AG04449 (cell line): ENCODE measurements around the gene MYBPC3.
A peak's percentile ranks its signal among the peaks of the same experiment; 100 is the strongest.

Experiments used
- CTCF ChIA-PET: fragments of 350-600 bp; formaldehyde crosslinking; extraction: SDS; loops from one replicate; lab custom pipeline; 2021; ENCODE audit warnings: antibody characterized with exemption; lab: Yijun Ruan, JAX
- POLR2A ChIA-PET: fragments of 400-600, 350-600 bp; formaldehyde crosslinking; extraction: SDS; loops from one replicate; lab custom pipeline; 2020; ENCODE audit warnings: antibody characterized with exemption, inconsistent platforms; lab: Yijun Ruan, JAX
- DNase-seq: peaks from one replicate; pipeline ENCODE4 v3.0.0-alpha.2; 2010; ENCODE audit warnings: low read depth, low spot score
- H3K4me3 ChIP-seq: 2 replicates; pipeline ENCODE4 v1.5.1; 2011; ENCODE audit warnings: low read depth, mild to moderate bottlenecking, control low read depth, low read length
- CTCF ChIP-seq: IDR thresholded peaks from one replicate; pipeline ENCODE4 v1.5.1; 2011; ENCODE audit warnings: mild to moderate bottlenecking, moderate library complexity, low read length, control low read depth, inconsistent platforms; ENCODE audit not compliant: insufficient read depth; ENCODE audit errors: missing control alignments

MYBPC3 gene

GRCh38 chr11:47396049-47396320 lies 43.5 kb upstream of the MYBPC3 start:
- ChIA-PET CTCF (interaction anchor here (0.9 to 5.9 kb wide), 2 partner anchors 18 to 24 kb away, joined by 3 to 49 read pairs; no protein-coding TSS in a partner anchor), POLR2A (interaction anchor here (0.7 kb wide), 1 partner anchor 15 kb away, joined by 4 read pairs; no protein-coding TSS in a partner anchor)
- DNase-seq: no peak
- no peak for TF ChIP-seq CTCF
- H3K4me3 ChIP-seq: no peak overlapping the region

GRCh38 chr11:47395223-47396048 lies 42.9 kb upstream of the MYBPC3 start:
- no peak for TF ChIP-seq CTCF
- POLR2A ChIA-PET: no interaction called here
- CTCF ChIA-PET: interaction anchor here (5.9 to 8.3 kb wide), 2 partner anchors 22 to 23 kb away, joined by 49 to 123 read pairs; no protein-coding TSS in a partner anchor
- no peak overlapping the region for H3K4me3 ChIP-seq
- DNase-seq: no peak

- POLR2A ChIA-PET: no interaction called here
- CTCF ChIA-PET: interaction anchor here (0.9 to 8.3 kb wide), 5 partner anchors 13 to 22 kb away, joined by 5 to 123 read pairs (median 22); partner anchors contain the start of gene SPI1
- TF ChIP-seq CTCF: no peak
- no peak overlapping the region for H3K4me3 ChIP-seq
- DNase-seq: no peak
Observed at GRCh38 chr11:47394322-47395222, 42.1 kb upstream of the MYBPC3 start.

- DNase-seq: no peak
- H3K4me3 ChIP-seq: no peak overlapping the region
- CTCF ChIA-PET: interaction anchor here (0.9 to 8.3 kb wide), 5 partner anchors 13 to 21 kb away, joined by 5 to 123 read pairs (median 22); partner anchors contain the start of gene SPI1
- no peak for TF ChIP-seq CTCF
- POLR2A ChIA-PET: no interaction called here
Observed at GRCh38 chr11:47394050-47394321, 41.5 kb upstream of the MYBPC3 start.

- CTCF ChIA-PET: interaction anchor here (0.8 to 8.3 kb wide), 7 partner anchors 10 to 38 kb away, joined by 4 to 123 read pairs (median 6); partner anchors contain the start of gene SPI1
- no peak overlapping the region for H3K4me3 ChIP-seq
- peak; percentile 47 for DNase-seq
- TF ChIP-seq CTCF: no peak
- POLR2A ChIA-PET: no interaction called here
Observed at GRCh38 chr11:47393163-47394049, 40.9 kb upstream of the MYBPC3 start.
